GM18508 (cell line): Measurements from ENCODE around the gene IL24.

ENCODE experiments used
- ATAC-seq: cut with Tn5 transposase; IDR thresholded peaks from one replicate; pipeline ENCODE4 v1.9.1; 2021; ENCODE audit warnings: moderate number of reproducible peaks; ENCODE audit not compliant: insufficient read depth, unreplicated experiment

IL24 gene

GRCh38 chr1:206947255-206947654, 50.0 kb downstream of the IL24 start:
- no peak for ATAC-seq

GRCh38 chr1:206949208-206949607, 52.0 kb downstream of the IL24 start:
- no peak for ATAC-seq

GRCh38 chr1:206949641-206950040, 52.4 kb downstream of the IL24 start:
- ATAC-seq: no peak

GRCh38 chr1:206951318-206952100, 54.3 kb downstream of the IL24 start:
- no peak for ATAC-seq

- ATAC-seq: no peak
Observed at GRCh38 chr1:206952171-206952570, 54.9 kb downstream of the IL24 start.

- no peak for ATAC-seq
Observed at GRCh38 chr1:206953126-206953525, 55.9 kb downstream of the IL24 start.

GRCh38 chr1:206953626-206954025, 56.4 kb downstream of the IL24 start:
- ATAC-seq: no peak
